Breast epithelium (tissue), 3 donors: ENCODE data around the gene CTTNBP2.

Source experiments
- POLR2A ChIP-seq: fragments of 450-650 bp; IDR thresholded peaks from one replicate; pipeline ENCODE4 v1.6.1; 2016; ENCODE audit warnings: antibody characterized with exemption, mild to moderate bottlenecking, moderate library complexity
- TF ChIP-seq, protein P1 (sequence below), 3 donors: fragments of 450-650 bp; IDR thresholded peaks; one replicate each; pipeline ENCODE4 v1.5.1; 2016 to 2017; ENCODE audit warnings: antibody characterized with exemption in 3 of 3, mild to moderate bottlenecking in 3 of 3, moderate library complexity in 3 of 3

DNA sequence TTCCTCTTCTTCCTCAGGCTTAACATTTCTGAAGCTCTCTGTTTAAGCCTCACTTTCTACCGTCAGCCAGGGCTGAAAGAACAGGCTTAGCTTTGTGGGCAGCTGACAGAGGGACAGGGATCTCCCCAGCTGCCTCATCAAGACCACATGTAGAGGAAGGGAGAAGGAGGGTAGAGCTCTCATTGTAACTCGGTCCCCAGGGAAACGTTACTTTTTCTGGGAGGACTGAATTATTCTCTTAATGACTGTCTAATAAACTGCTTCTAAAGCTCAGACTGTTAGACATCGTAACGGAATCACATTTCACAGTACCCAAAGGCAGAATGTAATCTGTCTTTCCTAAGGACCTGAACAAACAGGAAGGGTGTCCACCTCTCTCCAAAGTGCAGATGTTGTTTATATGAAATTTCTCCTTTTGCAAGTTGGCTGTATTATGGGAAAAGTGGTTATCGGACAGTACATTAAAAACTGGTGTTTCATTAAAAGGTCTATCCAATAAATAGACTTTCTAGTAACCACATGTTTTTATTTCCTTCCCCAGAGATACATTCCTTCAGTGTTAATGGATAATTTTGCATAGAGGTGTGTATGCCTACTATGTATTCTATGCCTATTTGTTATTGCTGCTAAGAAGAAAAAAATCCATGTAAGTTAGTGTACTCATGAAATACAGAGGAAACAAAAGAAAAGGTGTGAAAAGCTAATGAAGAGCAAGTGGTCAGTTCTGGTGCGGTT is 144.2 kb downstream of the CTTNBP2 start:
- no peak for TF ChIP-seq POLR2A
- TF ChIP-seq, protein P1, sequence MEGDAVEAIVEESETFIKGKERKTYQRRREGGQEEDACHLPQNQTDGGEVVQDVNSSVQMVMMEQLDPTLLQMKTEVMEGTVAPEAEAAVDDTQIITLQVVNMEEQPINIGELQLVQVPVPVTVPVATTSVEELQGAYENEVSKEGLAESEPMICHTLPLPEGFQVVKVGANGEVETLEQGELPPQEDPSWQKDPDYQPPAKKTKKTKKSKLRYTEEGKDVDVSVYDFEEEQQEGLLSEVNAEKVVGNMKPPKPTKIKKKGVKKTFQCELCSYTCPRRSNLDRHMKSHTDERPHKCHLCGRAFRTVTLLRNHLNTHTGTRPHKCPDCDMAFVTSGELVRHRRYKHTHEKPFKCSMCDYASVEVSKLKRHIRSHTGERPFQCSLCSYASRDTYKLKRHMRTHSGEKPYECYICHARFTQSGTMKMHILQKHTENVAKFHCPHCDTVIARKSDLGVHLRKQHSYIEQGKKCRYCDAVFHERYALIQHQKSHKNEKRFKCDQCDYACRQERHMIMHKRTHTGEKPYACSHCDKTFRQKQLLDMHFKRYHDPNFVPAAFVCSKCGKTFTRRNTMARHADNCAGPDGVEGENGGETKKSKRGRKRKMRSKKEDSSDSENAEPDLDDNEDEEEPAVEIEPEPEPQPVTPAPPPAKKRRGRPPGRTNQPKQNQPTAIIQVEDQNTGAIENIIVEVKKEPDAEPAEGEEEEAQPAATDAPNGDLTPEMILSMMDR (IDR thresholded peaks at IDR 0.05) = no peak
